Tibial artery (tissue), 4 donors: ENCODE data around the gene TMBIM6.

Experiments
- DNase-seq, 2 donors: peaks; one replicate each; pipeline ENCODE4 v3.0.0-alpha.2; 2019
- H3K27ac ChIP-seq, 2 donors: fragments of 200-600 bp; sonication (generic) in 1 of 2; 1 replicate in 1 of 2; 2 replicates in 1 of 2; pipeline ENCODE4 v1.5.1; 2018 to 2019; ENCODE audit warnings: mild to moderate bottlenecking in 1 of 2
- H3K27me3 ChIP-seq, 2 donors: fragments of 200-600 bp; sonication (generic) in 1 of 2; one replicate each; pipeline versions ENCODE4 v1.5.1 to v1.6.0; 2016 to 2019
- H3K36me3 ChIP-seq, 3 donors: fragments of 200-600 bp; sonication (generic) in 2 of 3; one replicate each; pipeline ENCODE4 v1.5.1; 2016 to 2019; ENCODE audit warnings: mild to moderate bottlenecking in 2 of 3
- H3K4me1 ChIP-seq, 4 donors: fragments of 200-600 bp; sonication (generic) in 2 of 4; 1 replicate in 3 of 4; 2 replicates in 1 of 4; pipeline ENCODE4 v1.5.1; 2016 to 2019
- H3K4me3 ChIP-seq, 2 donors: fragments of 200-600 bp; sonication (generic) in 1 of 2; 1 replicate in 1 of 2; 2 replicates in 1 of 2; pipeline ENCODE4 v1.5.1; 2018 to 2019; ENCODE audit warnings: mild to moderate bottlenecking in 2 of 2
- H3K9me3 ChIP-seq, 3 donors: fragments of 200-600 bp; sonication (generic) in 1 of 3; one replicate each; pipeline ENCODE4 v1.5.1; 2016 to 2019
- CTCF ChIP-seq, 2 experiments: fragments of 200-600 bp in 1 of 2; fragments of 450-650 bp in 1 of 2; IDR thresholded peaks; one replicate each; pipeline ENCODE4 v1.5.1; 2017 to 2019; ENCODE audit warnings: antibody characterized with exemption in 2 of 2, mild to moderate bottlenecking in 1 of 2, moderate library complexity in 1 of 2
- intact Hi-C: fragments of 100-400 bp; cut with DNase I; formaldehyde crosslinking; loops from one replicate; pipeline ENCODE4 v1.15.0; 2023; ENCODE audit warnings: low total_unique reads

The TMBIM6 gene

GRCh38 chr12:49796155-49796554 lies 54.8 kb downstream of the TMBIM6 start:
- peaks cover 39 to 91% (median 75%) of the 10 kb centered on the region in 3 donors for H3K36me3 ChIP-seq

GRCh38 chr12:49796606-49797448 lies 55.5 kb downstream of the TMBIM6 start:
- Histone ChIP-seq H3K4me3 (no peak overlapping the region), H3K27ac (no peak overlapping the region), H3K36me3 (peaks cover 39 to 91% (median 75%) of the 10 kb centered on the region in 3 donors), H3K27me3 (no peaks in the 10 kb centered on the region), H3K4me1 (no peaks in the 10 kb centered on the region), H3K9me3 (no peaks in the 10 kb centered on the region)
- TF ChIP-seq CTCF (IDR thresholded peaks at IDR 0.05) = no peak
- intact Hi-C loops = no loop called here
- DNase-seq = no peak

More at GRCh38 chr12:49796155-49796554, 54.8 kb downstream of the TMBIM6 start:
- Histone ChIP-seq H3K4me1 (no peaks in the 10 kb centered on the region), H3K27me3 (no peaks in the 10 kb centered on the region), H3K4me3 (no peak overlapping the region), H3K9me3 (no peaks in the 10 kb centered on the region), H3K27ac (no peak overlapping the region)
- DNase-seq = no peak
- no peak for TF ChIP-seq CTCF (IDR thresholded peaks at IDR 0.05)
- intact Hi-C loops = no loop called here

DNA sequence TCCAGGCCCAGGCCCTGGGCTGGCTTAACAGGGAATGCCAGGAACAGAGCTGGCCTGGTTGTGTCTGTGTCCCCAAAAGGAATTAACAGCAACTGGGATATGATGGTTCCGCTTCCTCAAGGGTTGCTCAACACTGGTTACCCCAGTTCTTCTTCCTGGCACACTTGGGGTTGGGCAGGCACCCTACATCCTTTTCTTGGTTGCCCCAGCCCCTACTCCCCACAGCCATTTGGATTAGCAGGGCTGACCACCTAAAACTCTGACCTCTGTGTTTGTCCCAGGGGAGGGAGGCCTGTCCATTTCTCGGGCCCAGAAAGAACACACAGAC lies 56.1 kb downstream of the TMBIM6 start:
- no peak for TF ChIP-seq CTCF (IDR thresholded peaks at IDR 0.05)

GRCh38 chr12:49798248-49798647 lies 56.9 kb downstream of the TMBIM6 start:
- intact Hi-C loops = no loop called here
- Histone ChIP-seq H3K4me3 (no peak overlapping the region), H3K4me1 (no peaks in the 10 kb centered on the region), H3K27ac (no peak overlapping the region), H3K27me3 (no peaks in the 10 kb centered on the region), H3K9me3 (no peaks in the 10 kb centered on the region), H3K36me3 (peaks cover 43 to 91% (median 75%) of the 10 kb centered on the region in 3 donors)
- no peak for TF ChIP-seq CTCF (IDR thresholded peaks at IDR 0.05)
- no peak for DNase-seq

More for the DNA sequence above, 56.1 kb downstream of the TMBIM6 start:
- Histone ChIP-seq H3K4me1 (no peaks in the 10 kb centered on the region), H3K4me3 (no peak overlapping the region), H3K27ac (no peak overlapping the region), H3K27me3 (no peaks in the 10 kb centered on the region), H3K36me3 (peaks cover 39 to 91% (median 75%) of the 10 kb centered on the region in 3 donors), H3K9me3 (no peaks in the 10 kb centered on the region)
- no peak for DNase-seq
- intact Hi-C loops = no loop called here

DNA sequence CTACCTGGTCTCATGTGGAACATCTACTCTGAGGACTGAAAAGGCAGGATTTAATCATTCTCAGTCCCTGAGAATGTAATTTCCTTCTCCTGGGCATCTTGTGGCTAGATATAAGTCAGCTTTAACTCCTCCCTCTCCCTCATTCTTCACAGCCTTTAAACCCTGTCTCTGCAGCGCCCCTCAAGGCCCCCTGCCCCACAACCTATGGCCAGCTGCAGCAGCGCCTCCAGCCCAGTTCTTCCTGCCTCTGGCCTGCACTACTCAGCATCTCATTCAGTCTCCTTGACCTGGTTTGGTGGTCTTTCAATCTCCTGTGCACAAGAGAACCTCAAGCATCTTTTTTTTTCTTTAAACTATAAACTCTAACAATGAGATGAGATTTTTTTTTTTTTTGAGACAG lies 57.6 kb downstream of the TMBIM6 start:
- no peak for DNase-seq
- Histone ChIP-seq H3K27me3 (no peaks in the 10 kb centered on the region), H3K36me3 (peaks cover 50 to 98% (median 82%) of the 10 kb centered on the region in 3 donors), H3K4me3 (no peak overlapping the region), H3K27ac (no peak overlapping the region), H3K4me1 (no peaks in the 10 kb centered on the region), H3K9me3 (no peaks in the 10 kb centered on the region)
- intact Hi-C loops = no loop called here
- TF ChIP-seq CTCF (IDR thresholded peaks at IDR 0.05) = no peak
